Fibroblast of pulmonary artery (primary cell): ENCODE data around the gene STARD5.

ENCODE experiments used
- DNase-seq: peaks from one replicate; pipeline ENCODE4 v3.0.0-alpha.2; 2010; ENCODE audit warnings: low read depth
- H3K4me3 ChIP-seq: replicated peaks from 2 replicates; pipeline ENCODE4 v1.5.1; 2011; ENCODE audit warnings: low read depth, mild to moderate bottlenecking, control low read depth, low read length, moderate library complexity
- CTCF ChIP-seq: IDR thresholded peaks from 2 replicates; pipeline ENCODE4 v1.5.1; 2011; ENCODE audit warnings: mild to moderate bottlenecking, control low read depth, low read length, inconsistent platforms; ENCODE audit errors: missing control alignments

The STARD5 gene

GRCh38 chr15:81322676-81323253, 1.2 kb downstream of the STARD5 start:
- no peak for DNase-seq
- TF ChIP-seq CTCF = no peak
- peak overlapping the region; percentile 82 for H3K4me3 ChIP-seq

DNA sequence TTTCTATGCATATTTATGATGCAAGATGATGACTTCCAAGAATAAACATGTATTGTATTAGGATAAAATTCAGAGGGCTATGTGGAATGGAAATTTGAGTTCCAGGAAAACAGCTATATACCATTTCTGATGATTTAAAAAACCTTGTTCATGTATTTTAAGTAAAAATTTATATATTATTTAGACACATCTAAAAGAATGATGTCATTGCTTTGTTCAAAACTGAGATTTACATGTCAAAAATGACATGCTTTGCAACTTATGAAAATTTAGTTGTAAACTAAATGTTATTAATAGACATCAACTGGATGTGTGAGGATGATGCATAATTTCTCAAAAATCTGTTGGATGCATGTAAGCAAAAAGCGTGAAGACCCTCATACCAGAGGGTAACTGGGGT, 2.3 kb downstream of the STARD5 start:
- DNase-seq = no peak
- no peak for TF ChIP-seq CTCF
- H3K4me3 ChIP-seq = no peak overlapping the region

- no peak for DNase-seq
- no peak overlapping the region for H3K4me3 ChIP-seq
- TF ChIP-seq CTCF = no peak
Observed at GRCh38 chr15:81317642-81318017, 6.3 kb downstream of the STARD5 start.

- no peak for DNase-seq
- TF ChIP-seq CTCF = no peak
- no peak overlapping the region for H3K4me3 ChIP-seq
Observed at GRCh38 chr15:81316267-81316666, 7.7 kb downstream of the STARD5 start.

DNA sequence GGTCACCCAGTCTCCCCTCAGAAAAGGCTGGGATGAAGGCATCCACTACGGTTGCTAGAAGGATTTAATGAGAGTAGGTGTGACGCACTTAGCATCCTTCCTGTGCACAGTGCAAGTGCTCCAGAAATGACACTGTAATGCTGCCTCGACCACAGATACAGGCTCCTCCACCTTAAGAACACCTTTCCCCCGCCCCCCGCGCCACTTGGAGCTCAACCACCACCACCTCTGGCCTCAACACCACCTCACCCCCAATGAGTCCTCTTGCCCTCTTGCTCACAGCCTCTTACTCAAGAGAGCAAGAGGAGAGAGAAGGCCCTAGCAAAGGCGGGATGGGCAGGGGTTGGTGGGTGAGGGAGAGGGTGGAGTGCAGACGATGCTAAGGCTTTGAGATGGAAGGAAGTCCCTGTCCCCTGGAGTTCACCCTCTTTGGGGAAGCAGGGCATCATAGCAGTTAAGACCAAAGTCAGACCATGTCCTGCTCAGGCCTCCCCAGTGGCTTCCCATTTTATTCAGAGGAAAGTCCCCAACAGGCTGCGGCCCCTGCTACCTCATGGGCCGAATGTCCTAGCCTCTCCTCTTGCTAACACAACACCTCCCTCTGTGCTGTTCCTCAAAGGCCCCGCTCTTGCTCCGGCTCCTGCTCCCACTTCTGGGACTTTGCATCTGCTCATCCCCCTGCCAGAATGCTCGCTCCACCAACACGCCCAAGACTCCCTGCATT, 8.3 kb downstream of the STARD5 start:
- TF ChIP-seq CTCF = no peak
- DNase-seq = no peak
- H3K4me3 ChIP-seq = no peak overlapping the region

- TF ChIP-seq CTCF = no peak
- H3K4me3 ChIP-seq = no peak overlapping the region
- DNase-seq = no peak
Observed at GRCh38 chr15:81314378-81314777, 9.6 kb downstream of the STARD5 start.

DNA sequence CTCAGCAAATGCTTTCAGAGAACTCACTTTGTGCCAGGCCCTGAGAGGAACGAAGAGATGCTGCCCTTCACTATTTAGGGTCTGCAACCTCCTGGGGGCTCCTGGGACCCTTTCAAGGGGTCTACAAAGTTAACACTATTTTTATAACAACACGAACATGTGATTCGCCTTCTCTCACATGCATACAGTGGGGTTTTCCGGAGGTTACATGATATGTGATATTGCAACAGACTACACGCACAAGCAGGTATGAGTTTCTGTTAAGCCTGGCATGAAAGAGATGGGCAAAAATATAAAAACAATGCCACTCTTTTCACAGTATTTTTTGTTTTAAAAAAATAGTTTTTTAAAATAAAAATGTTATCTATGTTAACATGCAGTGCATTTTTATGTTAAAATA, 10.3 kb downstream of the STARD5 start:
- H3K4me3 ChIP-seq = no peak overlapping the region
- no peak for TF ChIP-seq CTCF

More for the DNA sequence above, 10.3 kb downstream of the STARD5 start:
- no peak for DNase-seq
